GM12878 (cell line): ENCODE results near the gene GJC1. TPM values are rescaled to one million over a fixed set of nuclear protein-coding genes. Genes with fewer than 3 reads are reported as not detected.
"Not testable (repeated sequence)": the region's sequence is repeated elsewhere in the genome, so short reads cannot be mapped to it uniquely, and the experiment has no call there.

Experiments
- ATAC-seq: fragments of 200-7000 bp; cut with Tn5 transposase; 3 replicates; pipeline ENCODE4 v1.9.1; 2020; ENCODE audit warnings: mild to moderate bottlenecking, moderate library complexity
- BruUV-seq: library from RNA; stranded (reverse); fragments of 400-500 nt; replicated peaks from 2 replicates; lab custom pipeline; 2021; lab: Mats Ljungman, UMichigan
- CTCF ChIA-PET: fragments of 300-600 bp; sonication (Branson Sonifier 250); formaldehyde crosslinking; extraction: SDS; loops from one replicate; lab custom pipeline; 2021; ENCODE audit warnings: inconsistent platforms; lab: Yijun Ruan, JAX
- POLR2A ChIA-PET: fragments of 350-600 bp; formaldehyde crosslinking; extraction: SDS; loops from one replicate; lab custom pipeline; 2021; ENCODE audit warnings: inconsistent platforms; lab: Charles Lee
- RAD21 ChIA-PET: fragments of 300-600 bp; sonication (Branson Sonifier 250); formaldehyde crosslinking; loops from one replicate; lab custom pipeline; 2023; ENCODE audit warnings: antibody characterized with exemption; ENCODE audit not compliant: unreplicated experiment; lab: Charles Lee
- SMC1A ChIA-PET: fragments of 300-600 bp; sonication (Branson Sonifier 250); formaldehyde crosslinking; loops from one replicate; lab custom pipeline; 2023; ENCODE audit not compliant: unreplicated experiment, uncharacterized antibody; lab: Charles Lee
- DNase-seq: peaks from one replicate; pipeline ENCODE4 v3.0.0-alpha.2; 2011; ENCODE audit warnings: low read depth, low spot score
- FAIRE-seq: peaks from 3 replicates; lab custom pipeline; 2011; peaks lifted over from hg19 to GRCh38; lab: Jason Lieb, UNC
- H2AFZ ChIP-seq: 2 replicates; pipeline ENCODE4 v1.6.0; 2011; ENCODE audit warnings: low read depth, low read length, control low read depth; ENCODE audit not compliant: control insufficient read depth
- H3K27ac ChIP-seq: 2 replicates; pipeline ENCODE4 v1.5.1; 2011; ENCODE audit warnings: control low read depth; ENCODE audit not compliant: control insufficient read depth, insufficient read depth
- H3K27me3 ChIP-seq, 2 experiments: replicated peaks in 1 of 2; 2 replicates each; pipeline versions ENCODE4 v1.6.0 to v1.6.1; 2011; ENCODE audit warnings: low read length in 1 of 2; ENCODE audit not compliant: control insufficient read depth in 2 of 2, insufficient read depth in 2 of 2
- H3K36me3 ChIP-seq, 2 experiments: 2 replicates each; pipeline ENCODE4 v1.5.1; 2011; ENCODE audit warnings: low read length in 1 of 2; ENCODE audit not compliant: control insufficient read depth in 2 of 2, insufficient read depth in 2 of 2
- H3K4me1 ChIP-seq: 2 replicates; pipeline ENCODE4 v1.6.1; 2011; ENCODE audit warnings: mild to moderate bottlenecking, low read length, moderate library complexity, mixed read lengths; ENCODE audit not compliant: control insufficient read depth, insufficient read depth
- H3K4me2 ChIP-seq: 2 replicates; pipeline ENCODE4 v1.6.0; 2011; ENCODE audit warnings: control low read depth; ENCODE audit not compliant: control insufficient read depth, insufficient read depth
- H3K4me3 ChIP-seq: fragments of 200-600 bp; sonication (generic); 2 replicates; pipeline ENCODE4 v1.5.1; 2016
- H3K79me2 ChIP-seq: 2 replicates; pipeline ENCODE4 v1.6.0; 2011; ENCODE audit warnings: low read length; ENCODE audit not compliant: control insufficient read depth, insufficient read depth
- H3K9ac ChIP-seq: 2 replicates; pipeline ENCODE4 v1.8.0; 2011; ENCODE audit warnings: low read length, control low read depth, mixed read lengths; ENCODE audit not compliant: control insufficient read depth, insufficient read depth
- H3K9me3 ChIP-seq: replicated peaks from 3 replicates; pipeline ENCODE4 v1.5.1; 2011; ENCODE audit warnings: mild to moderate bottlenecking, low read length; ENCODE audit not compliant: control insufficient read depth, insufficient read depth
- H4K20me1 ChIP-seq: 2 replicates; pipeline ENCODE4 v1.6.0; 2011; ENCODE audit not compliant: control insufficient read depth, insufficient read depth
- E2F4 ChIP-seq: IDR thresholded peaks from 2 replicates; pipeline ENCODE4 v1.6.1; 2012; ENCODE audit warnings: low read depth, low read length, improper control_type of control experiment
- ETV6 ChIP-seq, 2 experiments: fragments of 450-650 bp in 1 of 2; IDR thresholded peaks in 1 of 2; conservative IDR thresholded peaks in 1 of 2; 2 replicates each; pipeline ENCODE4 v1.6.1; 2014; ENCODE audit warnings: antibody characterized with exemption in 1 of 2, borderline replicate concordance in 1 of 2, low read depth in 1 of 2, mild to moderate bottlenecking in 1 of 2, moderate library complexity in 1 of 2
- HDAC6 ChIP-seq: fragments of 200-600 bp; sonication (generic); IDR thresholded peaks from one replicate; pipeline ENCODE4 v1.8.0; 2017; ENCODE audit warnings: antibody characterized with exemption; ENCODE audit not compliant: unreplicated experiment
- PKNOX1 ChIP-seq: fragments of 450-650 bp; IDR thresholded peaks from 2 replicates; pipeline ENCODE4 v1.6.1; 2016; ENCODE audit warnings: mild to moderate bottlenecking
- STAT1 ChIP-seq: fragments of 450-650 bp; conservative IDR thresholded peaks from 2 replicates; pipeline ENCODE4 v1.6.1; 2014; ENCODE audit warnings: antibody characterized with exemption, mild to moderate bottlenecking
- WGBS: methylation state at CpG from one replicate; pipeline ENCODE4 v1.1.6; 2016; ENCODE audit warnings: low lambda C conversion rate; ENCODE audit not compliant: insufficient replicate concordance, insufficient coverage; ENCODE audit errors: missing lambda C conversion rate; 5-methylcytosine and 5-hydroxymethylcytosine counted together
- in situ Hi-C: fragments of 300-500 bp; cut with MboI; formaldehyde crosslinking; loops from 9 replicates; pipeline ENCODE4 v1.14.3; 2018; ENCODE audit warnings: mixed read lengths
- intact Hi-C: fragments of 100-400 bp; cut with micrococcal nuclease; formaldehyde crosslinking; loops from one replicate; pipeline ENCODE4 v1.14.2; 2022; ENCODE audit not compliant: unreplicated experiment
- polyA plus RNA-seq, 11 experiments: library from polyadenylated mRNA; depleted of rRNA in 4 of 11; unstranded in 6 of 11; stranded (reverse) in 5 of 11; fragments of >200 nt; fragmentation: Nextera tagmentation in 4 of 11; fragmentation: Illumina TruSeq in 1 of 11; extraction: Ambion mirVana in 4 of 11; extraction: Trizol in 1 of 11; gene quantifications; 1 replicate in 1 of 11; 2 replicates in 10 of 11; pipeline versions ENCODE4 v1.2.1 to v1.2.3, GENCODE V29; 2011 to 2016; ENCODE audit warnings: inconsistent platforms in 2 of 11, missing spikeins in 2 of 11, low read depth in 1 of 11
- total RNA-seq, 4 experiments: library from RNA; depleted of rRNA in 3 of 4; stranded (reverse); fragments of >200 nt in 3 of 4; fragmentation: Illumina TruSeq in 1 of 4; extraction: Trizol in 1 of 4; gene quantifications; 2 replicates each; pipeline versions ENCODE4 v1.2.1 to v1.2.3, GENCODE V29; 2013 to 2021

Gene GJC1
- total and polyA plus RNA-seq, 10 of the 15 experiments (the other 5 are each of a cell fraction or from before 2014, with no cell fraction given): 0.37 to 3.4 (median 0.90) TPM

- no peak; the same call in 2 of the 3 replicates for ATAC-seq
- 21% methylated on average over 5 of the region's 5 CpGs for WGBS
- no peaks in the 10 kb centered on the region for H3K4me1 ChIP-seq
- intact Hi-C loops: no loop called here
- BruUV-seq: no TSS peak
- no peak overlapping the region for H3K9ac ChIP-seq
- no peak overlapping the region for H3K4me3 ChIP-seq
- H3K4me2 ChIP-seq: no peak overlapping the region
- no peaks in the 10 kb centered on the region for H3K9me3 ChIP-seq
- DNase-seq: no peak
- CTCF ChIA-PET: no interaction called here
- in situ Hi-C loops: no loop called here
- POLR2A ChIA-PET: no interaction called here
- H3K27me3 ChIP-seq: peaks cover 1 to 4% of the 10 kb centered on the region in 2 experiments; a peak in 3 of 4 replicates
- no peak for FAIRE-seq
- no peak overlapping the region for H2AFZ ChIP-seq
- no peak overlapping the region for H3K27ac ChIP-seq
- SMC1A ChIA-PET: no interaction called here
- no peaks in the 10 kb centered on the region for H3K36me3 ChIP-seq
- no peaks in the 10 kb centered on the region for H4K20me1 ChIP-seq
- TF ChIP-seq HDAC6: no peak
- RAD21 ChIA-PET: no interaction called here
- H3K79me2 ChIP-seq: no peaks in the 10 kb centered on the region
Observed at GRCh38 chr17:44757918-44758413, 72.1 kb downstream of the GJC1 start.

GRCh38 chr17:44757045-44757917 lies 72.8 kb downstream of the GJC1 start:
- ATAC-seq (no peak; the same call in 2 of the 3 replicates), DNase-seq (no peak), FAIRE-seq (no peak)
- no peak overlapping the region for H3K27ac ChIP-seq
- no peak overlapping the region for H2AFZ ChIP-seq
- H4K20me1 ChIP-seq: no peaks in the 10 kb centered on the region
- H3K79me2 ChIP-seq: no peaks in the 10 kb centered on the region
- ChIA-PET RAD21 (no interaction called here), CTCF (no interaction called here), SMC1A (no interaction called here), POLR2A (interaction anchor here (0.6 kb wide), 1 partner anchor 671 kb away, joined by 3 read pairs; no protein-coding TSS in a partner anchor)
- H3K27me3 ChIP-seq: peaks cover 1 to 4% of the 10 kb centered on the region in 2 experiments; a peak in 3 of 4 replicates
- H3K36me3 ChIP-seq: no peaks in the 10 kb centered on the region
- TF ChIP-seq PKNOX1: no peak
- no peak for TF ChIP-seq ETV6 (conservative IDR thresholded peaks at IDR 0.05 in 1 of 2, IDR thresholded peaks at IDR 0.05 in 1 of 2; ENCODE audit: borderline replicate concordance in 1 of 2, low read depth in 1 of 2)
- TF ChIP-seq E2F4: no peak
- no peak for TF ChIP-seq STAT1
- no peaks in the 10 kb centered on the region for H3K9me3 ChIP-seq
- H3K4me3 ChIP-seq: no peak overlapping the region
- intact Hi-C loops: no loop called here
- 33% methylated on average over 10 of the region's 10 CpGs for WGBS
- no peaks in the 10 kb centered on the region for H3K4me1 ChIP-seq
- in situ Hi-C loops: no loop called here
- H3K9ac ChIP-seq: no peak overlapping the region
- H3K4me2 ChIP-seq: no peak overlapping the region
- BruUV-seq: no TSS peak

GRCh38 chr17:44755180-44755579 lies 74.9 kb downstream of the GJC1 start:
- DNase-seq, H3K4me2 ChIP-seq, BruUV-seq, H4K20me1 ChIP-seq, H3K4me3 ChIP-seq, in situ Hi-C loops, ATAC-seq, H3K27ac ChIP-seq, H3K9ac ChIP-seq, intact Hi-C loops, FAIRE-seq, H3K36me3 ChIP-seq, RAD21 ChIA-PET, H2AFZ ChIP-seq, H3K9me3 ChIP-seq, H3K27me3 ChIP-seq, H3K79me2 ChIP-seq, H3K4me1 ChIP-seq, SMC1A ChIA-PET: not testable (repeated sequence)
- ChIA-PET CTCF (interaction anchor here (0.6 to 0.7 kb wide), 2 partner anchors 16 to 334 kb away, joined by 3 read pairs; no protein-coding TSS in a partner anchor), POLR2A (interaction anchor here (0.7 kb wide), 1 partner anchor 9 kb away, joined by 4 read pairs; no protein-coding TSS in a partner anchor)
- 76% methylated on average over 4 of the region's 5 CpGs for WGBS
